Pancreas (tissue), 10 donors: ENCODE measurements around the gene SRGAP3. TPM values are rescaled to one million over a fixed set of nuclear protein-coding genes. Genes with fewer than 3 reads are reported as not detected.
A peak's percentile ranks its signal among the peaks of the same experiment; 100 is the strongest.

Experiments used
- ATAC-seq, 4 donors: fragments of 200-7000 bp; cut with Tn5 transposase; one replicate each; pipeline versions ENCODE4 v1.8.0 to v1.9.1; 2020; ENCODE audit warnings: mild to moderate bottlenecking in 4 of 4, moderate library complexity in 4 of 4
- DNase-seq, 6 donors: peaks; one replicate each; pipeline ENCODE4 v3.0.0-alpha.2; 2020
- FAIRE-seq: peaks from 2 replicates; lab custom pipeline; 2012; peaks lifted over from hg19 to GRCh38; lab: Jason Lieb, UNC
- H3K27ac ChIP-seq, 4 donors: fragments of 200-600 bp; sonication (generic); 1 replicate in 3 of 4; 2 replicates in 1 of 4; pipeline versions ENCODE4 v1.5.0 to v1.8.0; 2020
- H3K27me3 ChIP-seq, 4 donors: fragments of 200-600 bp; one replicate each; pipeline ENCODE4 v1.8.0; 2021
- H3K36me3 ChIP-seq, 3 donors: fragments of 200-600 bp; sonication (generic) in 1 of 3; one replicate each; pipeline versions ENCODE4 v1.5.0 to v1.8.0; 2020 to 2021
- H3K4me1 ChIP-seq, 3 donors: fragments of 200-600 bp; one replicate each; pipeline ENCODE4 v1.8.0; 2021
- H3K4me3 ChIP-seq, 4 donors: fragments of 200-600 bp; sonication (generic) in 2 of 4; one replicate each; pipeline versions ENCODE4 v1.5.0 to v1.8.0; 2020 to 2021
- H3K9me3 ChIP-seq, 4 donors: fragments of 200-600 bp; one replicate each; pipeline ENCODE4 v1.8.0; 2021
- WGBS, 2 donors: extraction: QIAGEN DNeasy Blood & Tissue Kit; methylation state at CpG; one replicate each; pipeline ENCODE4 v1.1.7; 2013; 5-methylcytosine and 5-hydroxymethylcytosine counted together
- intact Hi-C, 3 donors: fragments of 100-400 bp; cut with DNase I; formaldehyde crosslinking; loops; one replicate each; pipeline versions ENCODE4 v1.11.1 to v1.14.2; 2022
- polyA plus RNA-seq, 2 donors: library from polyadenylated mRNA; stranded (reverse); fragments of 200-250 nt; gene quantifications; one replicate each; pipeline ENCODE4 v1.2.3, GENCODE V29; 2013
- total RNA-seq, 6 donors: library from RNA; stranded (reverse); fragmentation: NEBNext Ultra II Directional in 4 of 6; extraction: Animal tissue kit (Norgen Biotek cat#: 25700) in 4 of 6; gene quantifications; one replicate each; pipeline versions ENCODE4 v1.2.1 to v1.2.4, GENCODE V29; 2021 to 2023
- TF ChIP-seq, protein P1 (sequence below), 4 donors: fragments of 200-600 bp; sonication (generic) in 3 of 4; IDR thresholded peaks; one replicate each; pipeline versions ENCODE4 v1.5.0 to v1.8.0; 2021; ENCODE audit warnings: antibody characterized with exemption in 4 of 4
- donor health status: healthy with polysubstance abuse.
- donor health status: DM: no; HTN: no; CAD: no; lungs with moderate emphysema.
- donor health status: DM: no; HTN: no; CAD: no.
- donor health status: control.
- donor health status: control.
- donor health status: Bipolar disorder and iron deficiency.
- donor health status: DM: yes; HTN: yes; CAD: no.
- donor health status: DM: no; HTN: no; CAD: no.
- donor health status: DM: no; HTN: no; CAD: no.
- donor health status: DM: yes; HTN: yes; CAD: no.

SRGAP3 gene
- total and polyA plus RNA-seq, 8 donors: 1.9 to 6.5 (median 3.0) TPM

DNA sequence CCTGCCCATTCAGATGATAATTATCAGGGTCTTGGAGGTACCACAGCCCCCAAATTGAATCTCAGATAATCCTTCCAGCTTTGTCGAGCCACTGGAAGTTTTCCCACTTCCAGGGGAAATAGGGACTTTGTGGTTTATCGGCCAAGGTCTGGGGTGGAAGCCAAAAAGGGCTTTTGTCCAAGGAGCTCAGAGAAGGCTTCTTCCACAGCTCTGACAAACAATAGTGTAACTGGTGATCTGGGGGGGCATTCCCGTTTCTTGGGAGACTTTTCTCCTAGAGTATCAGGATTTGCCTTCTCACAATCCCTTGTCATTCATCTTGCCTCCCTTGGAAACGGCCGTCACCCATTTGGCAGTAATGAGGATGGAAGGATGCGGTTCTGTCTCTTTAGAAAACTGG, 18.4 kb downstream of the SRGAP3 start:
- Histone ChIP-seq H3K27ac (no peak overlapping the region), H3K36me3 (no peaks in the 10 kb centered on the region), H3K27me3 (no peaks in the 10 kb centered on the region), H3K4me3 (no peak overlapping the region), H3K4me1 (no peaks in the 10 kb centered on the region), H3K9me3 (no peaks in the 10 kb centered on the region)
- 67 to 68% methylated on average over 6 of the region's 6 CpGs for WGBS, 2 donors
- TF ChIP-seq, protein P1, sequence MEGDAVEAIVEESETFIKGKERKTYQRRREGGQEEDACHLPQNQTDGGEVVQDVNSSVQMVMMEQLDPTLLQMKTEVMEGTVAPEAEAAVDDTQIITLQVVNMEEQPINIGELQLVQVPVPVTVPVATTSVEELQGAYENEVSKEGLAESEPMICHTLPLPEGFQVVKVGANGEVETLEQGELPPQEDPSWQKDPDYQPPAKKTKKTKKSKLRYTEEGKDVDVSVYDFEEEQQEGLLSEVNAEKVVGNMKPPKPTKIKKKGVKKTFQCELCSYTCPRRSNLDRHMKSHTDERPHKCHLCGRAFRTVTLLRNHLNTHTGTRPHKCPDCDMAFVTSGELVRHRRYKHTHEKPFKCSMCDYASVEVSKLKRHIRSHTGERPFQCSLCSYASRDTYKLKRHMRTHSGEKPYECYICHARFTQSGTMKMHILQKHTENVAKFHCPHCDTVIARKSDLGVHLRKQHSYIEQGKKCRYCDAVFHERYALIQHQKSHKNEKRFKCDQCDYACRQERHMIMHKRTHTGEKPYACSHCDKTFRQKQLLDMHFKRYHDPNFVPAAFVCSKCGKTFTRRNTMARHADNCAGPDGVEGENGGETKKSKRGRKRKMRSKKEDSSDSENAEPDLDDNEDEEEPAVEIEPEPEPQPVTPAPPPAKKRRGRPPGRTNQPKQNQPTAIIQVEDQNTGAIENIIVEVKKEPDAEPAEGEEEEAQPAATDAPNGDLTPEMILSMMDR (IDR thresholded peaks at IDR 0.05): no peak
- ATAC-seq (no peak), DNase-seq (no peak), FAIRE-seq (no peak)
- intact Hi-C loops: no loop called here

DNA sequence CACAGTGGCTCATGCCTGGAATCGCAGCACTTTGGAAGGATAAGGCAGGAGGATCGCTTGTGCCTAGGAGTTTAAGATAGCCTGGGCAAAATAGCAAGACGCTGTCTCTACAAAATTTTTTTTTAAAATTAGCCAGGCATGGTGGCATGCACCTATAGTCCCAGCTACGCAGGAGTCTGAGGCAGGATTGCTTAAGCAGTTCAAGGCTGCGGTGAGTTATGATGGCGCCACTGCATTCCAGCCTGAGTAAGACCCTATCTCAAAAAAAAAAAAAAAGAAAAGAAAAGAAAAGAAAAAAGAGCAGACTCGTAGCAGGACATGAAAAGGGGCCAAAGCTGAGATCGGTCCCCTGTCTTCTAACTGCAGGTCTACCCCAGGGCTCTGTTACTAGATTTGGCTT, 18.9 kb downstream of the SRGAP3 start:
- no peak overlapping the region for H3K4me3 ChIP-seq
- ATAC-seq (no peak), FAIRE-seq (no peak), DNase-seq (no peak)
- intact Hi-C loops: no loop called here
- H3K36me3 ChIP-seq: no peaks in the 10 kb centered on the region
- no peaks in the 10 kb centered on the region for H3K9me3 ChIP-seq
- no peaks in the 10 kb centered on the region for H3K4me1 ChIP-seq
- TF ChIP-seq, protein P1 (IDR thresholded peaks at IDR 0.05): no peak
- no peaks in the 10 kb centered on the region for H3K27me3 ChIP-seq
- no peak overlapping the region for H3K27ac ChIP-seq
- WGBS, 2 donors: 87 to 90% methylated on average over 8 of the region's 8 CpGs

DNA sequence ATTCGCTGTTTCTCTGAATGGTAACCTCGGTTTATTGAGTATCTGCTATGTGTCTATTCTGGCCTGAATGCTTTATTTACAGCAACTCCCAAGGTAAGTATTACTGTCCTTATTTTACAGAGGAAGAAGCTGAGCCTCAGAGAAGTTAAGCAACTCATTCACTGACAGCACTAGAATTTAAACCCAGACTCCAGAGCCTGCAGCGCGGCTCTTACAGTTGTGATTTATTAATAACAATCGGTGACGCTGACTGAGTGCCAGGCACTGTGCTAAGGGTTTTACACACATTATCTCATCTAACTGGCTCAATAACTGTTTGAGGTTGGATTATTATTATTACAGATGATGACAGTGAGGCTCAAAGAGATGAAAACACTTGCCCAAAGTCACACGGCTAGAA, 19.6 kb downstream of the SRGAP3 start:
- Histone ChIP-seq H3K9me3 (no peaks in the 10 kb centered on the region), H3K27me3 (no peaks in the 10 kb centered on the region), H3K36me3 (no peaks in the 10 kb centered on the region), H3K27ac (no peak overlapping the region), H3K4me1 (no peaks in the 10 kb centered on the region), H3K4me3 (no peak overlapping the region)
- FAIRE-seq (no peak), DNase-seq (no peak), ATAC-seq (no peak)
- 81 to 89% methylated on average over 7 of the region's 7 CpGs for WGBS, 2 donors
- intact Hi-C loops: no loop called here
- TF ChIP-seq, protein P1 (IDR thresholded peaks at IDR 0.05): no peak

- TF ChIP-seq, protein P1 (IDR thresholded peaks at IDR 0.05): no peak
- WGBS, 2 donors: 57 to 64% methylated on average over 7 of the region's 7 CpGs
Observed at GRCh38 chr3:9229325-9229724, 20.1 kb downstream of the SRGAP3 start.

DNA sequence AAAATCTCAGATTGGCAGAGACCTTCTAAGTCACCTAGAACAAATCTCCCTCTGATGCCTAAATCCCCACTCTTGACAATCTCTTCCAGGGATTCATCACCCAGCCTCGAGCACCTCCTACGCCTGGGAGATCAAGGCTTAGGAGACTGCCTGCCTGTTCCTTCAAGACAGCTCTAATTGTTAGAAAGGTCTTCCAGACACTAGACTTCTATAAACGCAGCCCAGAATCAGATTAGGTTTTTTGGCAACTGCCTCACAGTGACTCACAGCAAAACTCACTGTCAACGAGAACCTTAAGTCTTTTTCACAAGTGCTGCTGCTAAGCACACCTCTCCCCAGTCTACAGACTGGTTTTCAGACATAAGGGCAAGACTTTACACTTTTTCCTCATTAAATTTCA, 23.1 kb downstream of the SRGAP3 start:
- Histone ChIP-seq H3K27me3 (no peaks in the 10 kb centered on the region), H3K4me3 (no peak overlapping the region), H3K4me1 (no peaks in the 10 kb centered on the region), H3K27ac (no peak overlapping the region), H3K9me3 (no peaks in the 10 kb centered on the region), H3K36me3 (no peaks in the 10 kb centered on the region)
- ATAC-seq (peak in 1 of 4 donors; percentile 11), DNase-seq (no peak), FAIRE-seq (no peak)
- whole genome bisulfite sequencing, 2 donors: 61 to 66% methylated on average over 4 of the region's 4 CpGs
- TF ChIP-seq, protein P1 (IDR thresholded peaks at IDR 0.05): no peak
- intact Hi-C loops: no loop called here

More at GRCh38 chr3:9229325-9229724, 20.1 kb downstream of the SRGAP3 start:
- Histone ChIP-seq H3K27me3 (no peaks in the 10 kb centered on the region), H3K36me3 (no peaks in the 10 kb centered on the region), H3K27ac (peak overlapping the region in 1 of 4 donors; percentile 17), H3K4me3 (no peak overlapping the region), H3K4me1 (no peaks in the 10 kb centered on the region), H3K9me3 (no peaks in the 10 kb centered on the region)
- intact Hi-C loops: no loop called here
- FAIRE-seq: no peak
- no peak for DNase-seq
- ATAC-seq: no peak
